Measurements from ENCODE around the gene SH3PXD2B. TPM values are rescaled to one million over a fixed set of nuclear protein-coding genes. Genes with fewer than 3 reads are reported as not detected.

Gene SH3PXD2B
- polyA plus RNA-seq, 3 donors: 5.7 to 23.6 (median 9.6) TPM

DNA sequence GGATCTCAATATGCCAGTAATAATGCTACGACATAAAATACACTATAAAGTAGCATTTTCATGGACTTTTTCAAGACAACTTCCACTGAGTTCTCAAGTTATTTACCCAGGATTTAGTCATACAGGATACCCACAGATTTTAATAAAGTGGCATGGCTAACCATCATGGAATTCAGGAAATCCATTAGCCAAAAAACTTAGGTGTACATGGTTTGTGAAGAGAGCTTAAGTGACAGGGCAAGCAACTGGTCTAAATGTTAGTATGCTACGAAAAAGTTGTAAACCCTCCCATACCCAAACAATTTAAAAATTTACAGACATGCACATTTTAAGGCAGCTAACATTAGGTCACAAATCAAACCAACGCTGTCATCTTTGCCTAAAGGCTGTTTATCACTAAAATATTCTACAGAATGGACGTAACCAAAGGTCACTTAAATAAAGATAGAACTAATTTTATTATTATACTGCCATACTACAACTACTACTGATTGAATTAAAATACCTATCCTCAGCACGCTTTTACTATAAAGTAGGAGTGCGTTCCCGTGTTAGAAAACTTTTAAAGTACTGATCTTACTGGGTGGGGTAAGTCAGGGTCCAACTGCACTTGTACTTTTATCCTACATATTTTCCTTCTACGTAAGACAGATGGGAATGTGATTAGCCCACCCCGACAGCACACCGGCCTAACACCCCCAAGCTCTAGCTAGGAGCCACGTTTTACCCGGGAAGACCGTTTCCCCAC lies 171.9 kb downstream of the SH3PXD2B start:
- no peak overlapping the region for H3K27ac ChIP-seq (ENCODE audit: low read depth, low read length)
- 5 to 14% (median 12%) methylated on average over 13 of the region's 13 CpGs for WGBS, 3 donors

DNA sequence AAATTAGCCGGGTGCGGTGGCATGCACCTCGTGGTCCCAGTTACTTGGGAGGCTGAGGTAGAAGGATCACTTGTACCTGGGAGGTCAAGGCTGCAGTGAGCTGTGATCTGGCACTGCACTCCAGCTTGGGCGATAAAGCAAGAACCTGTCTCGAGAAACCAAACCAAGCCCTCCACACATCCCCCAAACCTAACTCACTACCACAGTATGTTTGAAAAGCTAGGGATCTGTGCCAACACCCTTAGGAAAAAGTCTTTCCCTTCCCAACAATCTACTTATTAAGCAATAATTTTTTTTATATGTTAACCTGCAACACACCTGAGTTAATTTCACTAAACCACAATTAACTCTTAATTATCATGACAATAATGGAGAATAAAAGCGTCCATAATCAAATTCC lies 173.0 kb downstream of the SH3PXD2B start:
- 68 to 84% (median 82%) methylated on average over 6 of the region's 6 CpGs for WGBS, 3 donors

DNA sequence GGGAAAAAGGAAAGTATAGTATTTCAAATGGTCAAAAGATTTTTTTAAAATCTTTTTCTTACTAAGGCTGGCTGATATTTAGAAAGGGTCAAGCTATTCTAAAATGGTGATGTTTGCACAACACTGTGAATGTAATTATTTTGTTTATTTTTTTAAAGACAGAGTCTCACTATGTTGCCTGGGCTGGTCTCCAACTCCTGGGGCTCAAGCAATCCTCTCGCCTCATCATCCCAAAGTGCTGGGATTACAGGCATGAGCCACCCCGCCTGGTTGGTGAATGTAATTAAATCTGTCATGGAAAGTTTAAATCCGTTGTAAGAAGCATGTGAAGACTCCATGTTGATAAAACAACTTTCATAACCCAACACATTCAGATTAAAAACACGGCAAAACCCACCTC lies 173.4 kb downstream of the SH3PXD2B start:
- WGBS, 3 donors: 63 to 78% (median 69%) methylated on average over 4 of the region's 4 CpGs

More for the DNA sequence above, 173.0 kb downstream of the SH3PXD2B start:
- H3K27ac ChIP-seq (ENCODE audit: low read depth, low read length): no peak overlapping the region

DNA sequence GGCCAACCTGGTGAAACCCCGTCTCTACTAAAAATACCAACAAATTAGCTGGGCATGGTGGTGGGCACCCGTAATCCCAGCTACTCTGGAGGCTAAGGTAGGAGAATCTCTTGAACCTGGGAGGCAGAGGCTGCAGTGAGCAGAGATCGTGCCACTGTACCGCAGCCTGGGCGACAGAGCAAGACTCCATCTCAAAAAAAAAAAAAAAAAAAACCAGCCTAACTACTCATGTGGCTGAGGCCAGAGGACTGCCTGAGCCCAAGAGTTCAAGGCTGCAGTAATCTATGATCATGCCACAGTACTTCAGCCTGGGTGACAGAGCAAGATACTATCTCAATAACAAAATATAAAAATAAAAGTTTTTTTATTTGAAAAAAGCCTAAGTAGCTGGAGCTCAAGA lies 174.0 kb downstream of the SH3PXD2B start:
- WGBS, 3 donors: 76 to 96% (median 93%) methylated on average over 5 of the region's 5 CpGs
- H3K27ac ChIP-seq (ENCODE audit: low read depth, low read length): no peak overlapping the region

More for the DNA sequence above, 173.4 kb downstream of the SH3PXD2B start:
- H3K27ac ChIP-seq (ENCODE audit: low read depth, low read length): no peak overlapping the region

DNA sequence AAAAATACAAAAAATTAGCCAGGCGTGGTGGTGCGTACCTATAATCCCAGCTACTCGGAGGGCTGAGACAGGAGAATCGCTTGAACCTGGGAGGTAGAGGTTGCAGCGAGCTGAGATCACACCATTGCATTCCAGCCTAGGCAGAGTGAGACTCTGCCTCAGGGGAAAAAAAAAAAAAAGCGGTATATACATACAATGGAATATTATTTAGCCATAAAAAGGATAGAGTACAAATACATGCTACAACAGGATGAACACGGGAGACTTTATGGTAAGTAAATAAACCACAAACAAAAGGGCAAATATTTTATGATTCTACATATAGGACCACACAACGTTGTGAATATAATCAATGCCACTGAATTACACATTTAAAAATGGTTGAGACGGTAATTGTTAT lies 176.0 kb downstream of the SH3PXD2B start:
- WGBS, 3 donors: 97 to 99% (median 99%) methylated on average over 9 of the region's 9 CpGs
- H3K27ac ChIP-seq (ENCODE audit: low read depth, low read length): no peak overlapping the region

DNA sequence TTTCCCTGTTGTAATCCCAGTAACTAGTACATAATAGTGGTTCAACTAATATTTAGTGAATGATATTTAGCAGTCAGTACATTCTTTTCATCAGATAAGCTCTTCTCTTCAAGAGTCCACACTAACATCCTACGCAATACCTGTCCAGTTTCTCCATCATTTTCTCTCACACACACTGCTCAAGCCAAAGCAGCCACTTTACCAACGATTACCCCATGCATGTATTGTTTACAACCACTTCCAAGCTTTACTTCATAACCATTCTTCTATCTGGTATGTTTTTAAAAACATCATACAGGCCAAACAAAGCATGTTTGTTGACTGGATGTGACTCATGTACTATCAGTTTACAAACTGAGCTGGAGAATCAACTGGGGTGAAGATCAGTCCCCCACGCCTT lies 178.1 kb downstream of the SH3PXD2B start:
- no peak overlapping the region for H3K27ac ChIP-seq (ENCODE audit: low read depth, low read length)
- WGBS, 3 donors: 83 to 85% (median 84%) methylated on average over 3 of the region's 3 CpGs

Other genes with a start within 250 kb of the SH3PXD2B start
- 10 to 100 TPM in 1 of 3 donors, 1 to 10 TPM in 2; 5.3 to 26.8 (median 7.4) TPM for gene UBTD2, start 170.8 kb downstream of the SH3PXD2B start, polyA plus RNA-seq
- gene NEURL1B, start 186.7 kb upstream of the SH3PXD2B start, polyA plus RNA-seq: 10 to 100 TPM in 2 of 3 donors, 1 to 10 TPM in 1; 3.7 to 17.5 (median 12.8) TPM